PC-3 (cell line): ENCODE measurements around the gene TFAP2A.

Experiments
- EZH2 ChIP-seq: fragments of 300-600 bp; sonication (generic); IDR thresholded peaks from one replicate; pipeline ENCODE4 v1.6.1; 2017; ENCODE audit warnings: antibody characterized with exemption, mild to moderate bottlenecking, low read length; ENCODE audit not compliant: unreplicated experiment
- EZH2phosphoT487 ChIP-seq: fragments of 300-600 bp; sonication (generic); IDR thresholded peaks from 2 replicates; pipeline ENCODE4 v1.6.1; 2018; ENCODE audit warnings: mild to moderate bottlenecking, antibody characterized with exemption, low read length, borderline replicate concordance
- TF ChIP-seq, protein P1 (sequence below): fragments of 300-600 bp; sonication (generic); conservative IDR thresholded peaks from 2 replicates; pipeline ENCODE4 v1.5.1; 2017; ENCODE audit warnings: antibody characterized with exemption, low read depth, mild to moderate bottlenecking, low read length

DNA sequence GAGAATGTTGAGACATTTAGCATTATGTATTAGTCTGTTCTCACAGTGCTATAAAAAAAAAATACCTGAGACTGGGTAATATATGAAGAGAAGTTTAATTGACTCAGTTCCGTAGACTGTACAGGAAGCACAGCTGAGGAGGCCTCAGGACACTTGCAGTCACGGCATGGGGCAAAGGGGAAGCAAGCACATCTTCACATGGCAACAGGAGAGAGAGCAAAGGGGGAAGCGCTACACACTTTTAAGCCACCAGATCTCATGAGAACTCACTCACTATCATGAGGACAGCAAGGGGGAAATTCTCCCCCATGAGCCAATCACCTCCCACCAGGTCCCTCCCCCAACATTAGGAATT is 26.8 kb upstream of the TFAP2A start:
- TF ChIP-seq, protein P1, sequence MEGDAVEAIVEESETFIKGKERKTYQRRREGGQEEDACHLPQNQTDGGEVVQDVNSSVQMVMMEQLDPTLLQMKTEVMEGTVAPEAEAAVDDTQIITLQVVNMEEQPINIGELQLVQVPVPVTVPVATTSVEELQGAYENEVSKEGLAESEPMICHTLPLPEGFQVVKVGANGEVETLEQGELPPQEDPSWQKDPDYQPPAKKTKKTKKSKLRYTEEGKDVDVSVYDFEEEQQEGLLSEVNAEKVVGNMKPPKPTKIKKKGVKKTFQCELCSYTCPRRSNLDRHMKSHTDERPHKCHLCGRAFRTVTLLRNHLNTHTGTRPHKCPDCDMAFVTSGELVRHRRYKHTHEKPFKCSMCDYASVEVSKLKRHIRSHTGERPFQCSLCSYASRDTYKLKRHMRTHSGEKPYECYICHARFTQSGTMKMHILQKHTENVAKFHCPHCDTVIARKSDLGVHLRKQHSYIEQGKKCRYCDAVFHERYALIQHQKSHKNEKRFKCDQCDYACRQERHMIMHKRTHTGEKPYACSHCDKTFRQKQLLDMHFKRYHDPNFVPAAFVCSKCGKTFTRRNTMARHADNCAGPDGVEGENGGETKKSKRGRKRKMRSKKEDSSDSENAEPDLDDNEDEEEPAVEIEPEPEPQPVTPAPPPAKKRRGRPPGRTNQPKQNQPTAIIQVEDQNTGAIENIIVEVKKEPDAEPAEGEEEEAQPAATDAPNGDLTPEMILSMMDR = no peak
- TF ChIP-seq EZH2 = no peak
- no peak for TF ChIP-seq EZH2phosphoT487
